B cell (primary cell): ENCODE results near the gene MED26.

ENCODE experiments used
- CTCF ChIP-seq: fragments of 200-600 bp; IDR thresholded peaks from one replicate; pipeline ENCODE4 v1.8.0; 2022; ENCODE audit warnings: antibody characterized with exemption, mild to moderate bottlenecking
- EZH2 ChIP-seq: IDR thresholded peaks from 2 replicates; pipeline ENCODE4 v1.6.1; 2012; ENCODE audit warnings: borderline replicate concordance, low read depth, mild to moderate bottlenecking, moderate library complexity, low read length; ENCODE audit not compliant: insufficient read depth, poor library complexity, severe bottlenecking

- TF ChIP-seq CTCF: no peak
- no peak for TF ChIP-seq EZH2
Observed at GRCh38 chr19:16573296-16573695, 54.7 kb downstream of the MED26 start.
